ENCODE measurements around the gene ATP8B3. TPM values are rescaled to one million over a fixed set of nuclear protein-coding genes. Genes with fewer than 3 reads are reported as not detected.

Gene ATP8B3
- total and polyA plus RNA-seq, 2 experiments from 2014 or later, result 2.1 to 6.0 TPM

DNA sequence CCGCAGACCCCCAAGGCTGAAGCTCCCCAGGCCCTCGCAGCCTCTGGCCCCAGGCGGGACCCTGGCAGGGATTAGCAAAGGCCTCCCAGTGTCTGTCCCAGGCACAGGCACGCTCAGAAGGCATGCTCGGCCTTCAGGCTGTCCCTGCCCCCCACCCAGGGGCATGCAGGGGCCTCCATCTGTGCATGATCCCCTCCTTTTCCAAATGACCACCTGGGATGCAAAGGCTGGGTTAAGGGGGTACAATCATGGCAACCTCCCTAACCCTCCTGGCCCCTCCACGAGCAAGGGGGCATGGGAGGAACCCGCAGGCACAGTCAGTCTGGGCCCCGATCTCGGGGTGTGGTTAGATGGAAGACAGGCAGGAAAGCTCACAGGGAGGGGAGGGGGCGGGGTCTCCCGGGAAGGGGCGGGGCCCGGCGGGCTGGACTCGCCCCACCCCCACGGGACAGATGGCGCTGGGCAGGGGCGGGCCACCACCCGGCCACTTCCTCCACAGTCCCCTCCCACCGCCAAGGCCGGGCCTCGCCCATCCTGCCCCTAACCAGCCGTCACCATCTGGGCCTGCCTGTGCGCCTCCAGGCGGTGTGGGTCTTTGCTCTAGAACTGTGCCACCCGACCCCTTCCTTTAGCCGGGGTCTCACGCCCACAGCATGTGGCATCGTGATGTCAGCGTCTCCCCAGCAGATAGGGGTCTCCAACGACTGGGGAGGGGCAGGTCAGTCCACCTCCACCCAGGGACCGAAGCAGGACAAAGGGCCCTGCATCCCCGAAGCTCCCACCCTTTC, 43.2 kb upstream of the ATP8B3 start:
- Mint-ChIP-seq H3K4me1 (peaks cover 52% of the 10 kb centered on the region), H3K27me3 (ENCODE audit: insufficient read depth, low read depth, poor library complexity) (peaks cover 21% of the 10 kb centered on the region), H3K27ac (peak overlapping the region; percentile 93), H3K4me3 (peak overlapping the region; percentile 62), H3K36me3 (ENCODE audit: low read depth) (peaks cover 5% of the 10 kb centered on the region; the same call in 2 of the 3 replicates), H3K9me3 (no peaks in the 10 kb centered on the region)
- Histone ChIP-seq H2AFZ (no peak overlapping the region), H3K4me1 (ENCODE audit: insufficient read depth) (peaks cover 50% of the 10 kb centered on the region), H3K4me3 (peak overlapping the region; percentile 74), H3K27ac (ENCODE audit: low read depth) (peak overlapping the region; percentile 88), H3K27me3 (ENCODE audit: insufficient read depth) (no peaks in the 10 kb centered on the region), H3K36me3 (ENCODE audit: insufficient read depth) (no peaks in the 10 kb centered on the region), H3K4me2 (peak overlapping the region; percentile 98), H3K79me2 (replicated peaks; ENCODE audit: insufficient read depth) (peaks cover 33% of the 10 kb centered on the region), H3K9me2 (ENCODE audit: insufficient read depth) (no peaks in the 10 kb centered on the region), H4K20me1 (replicated peaks; ENCODE audit: insufficient read depth) (peaks cover 14% of the 10 kb centered on the region; the same call in 1 of the 2 replicates), H3F3A (replicated peaks; ENCODE audit: low read depth) (peaks cover 14% of the 10 kb centered on the region)
- TF ChIP-seq EZH2 (IDR thresholded peaks at IDR 0.05; ENCODE audit: low read depth, unreplicated experiment) (no peak), POLR2AphosphoS5 (IDR thresholded peaks at IDR 0.05; ENCODE audit: low read depth) (peak; percentile 64; the same call in 1 of the 2 replicates), JUNB (IDR thresholded peaks at IDR 0.05; ENCODE audit: unreplicated experiment) (no peak), CTCF (conservative IDR thresholded peaks at IDR 0.05; ENCODE audit: low read depth in 2 of 2) (peak in 1 of 2 experiments; percentile 10; a peak in 1 of 4 replicates)
- DNase-seq (ENCODE audit: low spot score), result peak; percentile 97
- peak; percentile 65 for ATAC-seq

- H3K27ac Mint-ChIP-seq, result peak overlapping the region; percentile 93
- H3K27ac ChIP-seq (ENCODE audit: low read depth), result peak overlapping the region; percentile 88
- H3K36me3 Mint-ChIP-seq (ENCODE audit: low read depth), result peaks cover 5% of the 10 kb centered on the region; the same call in 2 of the 3 replicates
- H3K4me1 ChIP-seq (ENCODE audit: insufficient read depth), result peaks cover 44% of the 10 kb centered on the region
- no peak overlapping the region for H2AFZ ChIP-seq
- peaks cover 21% of the 10 kb centered on the region for H3F3A ChIP-seq (replicated peaks; ENCODE audit: low read depth)
- H4K20me1 ChIP-seq (replicated peaks; ENCODE audit: insufficient read depth), result peaks cover 13% of the 10 kb centered on the region; the same call in 1 of the 2 replicates
- H3K27me3 Mint-ChIP-seq (ENCODE audit: insufficient read depth, low read depth, poor library complexity), result peaks cover 25% of the 10 kb centered on the region
- DNase-seq (ENCODE audit: low spot score) (peak; percentile 56), ATAC-seq (no peak)
- H3K4me3 Mint-ChIP-seq, result peak overlapping the region; percentile 62
- H3K27me3 ChIP-seq (ENCODE audit: insufficient read depth), result no peaks in the 10 kb centered on the region
- peaks cover 55% of the 10 kb centered on the region for H3K4me1 Mint-ChIP-seq
- H3K4me2 ChIP-seq, result peak overlapping the region; percentile 86
- H3K9me2 ChIP-seq (ENCODE audit: insufficient read depth), result no peaks in the 10 kb centered on the region
- peak overlapping the region; percentile 52 for H3K4me3 ChIP-seq
- no peaks in the 10 kb centered on the region for H3K36me3 ChIP-seq (ENCODE audit: insufficient read depth)
- peaks cover 27% of the 10 kb centered on the region for H3K79me2 ChIP-seq (replicated peaks; ENCODE audit: insufficient read depth)
- H3K9me3 Mint-ChIP-seq, result no peaks in the 10 kb centered on the region
- TF ChIP-seq ZNF462 (CRISPR knock-in tag; IDR thresholded peaks at IDR 0.05) (no peak), EZH2phosphoT487 (IDR thresholded peaks at IDR 0.05; ENCODE audit: unreplicated experiment) (no peak), EZH2 (IDR thresholded peaks at IDR 0.05; ENCODE audit: low read depth, unreplicated experiment) (no peak), POLR2AphosphoS5 (IDR thresholded peaks at IDR 0.05; ENCODE audit: low read depth) (no peak)
- TF ChIP-seq, protein P1, sequence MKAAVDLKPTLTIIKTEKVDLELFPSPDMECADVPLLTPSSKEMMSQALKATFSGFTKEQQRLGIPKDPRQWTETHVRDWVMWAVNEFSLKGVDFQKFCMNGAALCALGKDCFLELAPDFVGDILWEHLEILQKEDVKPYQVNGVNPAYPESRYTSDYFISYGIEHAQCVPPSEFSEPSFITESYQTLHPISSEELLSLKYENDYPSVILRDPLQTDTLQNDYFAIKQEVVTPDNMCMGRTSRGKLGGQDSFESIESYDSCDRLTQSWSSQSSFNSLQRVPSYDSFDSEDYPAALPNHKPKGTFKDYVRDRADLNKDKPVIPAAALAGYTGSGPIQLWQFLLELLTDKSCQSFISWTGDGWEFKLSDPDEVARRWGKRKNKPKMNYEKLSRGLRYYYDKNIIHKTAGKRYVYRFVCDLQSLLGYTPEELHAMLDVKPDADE (IDR thresholded peaks at IDR 0.05), result no peak
Measured at GRCh38 chr19:1854542-1855039, 42.5 kb upstream of the ATP8B3 start.

Measured in GM23338 (cell line).